EH (cell line): ENCODE data around the gene PPP1R8.
"Not testable (repeated sequence)": the region's sequence is repeated elsewhere in the genome, so short reads cannot be mapped to it uniquely, and the experiment has no call there.

ENCODE experiments used
- DNase-seq: peaks from one replicate; pipeline ENCODE4 v3.0.0-alpha.2; 2015; ENCODE audit warnings: low read depth

Gene PPP1R8

DNA sequence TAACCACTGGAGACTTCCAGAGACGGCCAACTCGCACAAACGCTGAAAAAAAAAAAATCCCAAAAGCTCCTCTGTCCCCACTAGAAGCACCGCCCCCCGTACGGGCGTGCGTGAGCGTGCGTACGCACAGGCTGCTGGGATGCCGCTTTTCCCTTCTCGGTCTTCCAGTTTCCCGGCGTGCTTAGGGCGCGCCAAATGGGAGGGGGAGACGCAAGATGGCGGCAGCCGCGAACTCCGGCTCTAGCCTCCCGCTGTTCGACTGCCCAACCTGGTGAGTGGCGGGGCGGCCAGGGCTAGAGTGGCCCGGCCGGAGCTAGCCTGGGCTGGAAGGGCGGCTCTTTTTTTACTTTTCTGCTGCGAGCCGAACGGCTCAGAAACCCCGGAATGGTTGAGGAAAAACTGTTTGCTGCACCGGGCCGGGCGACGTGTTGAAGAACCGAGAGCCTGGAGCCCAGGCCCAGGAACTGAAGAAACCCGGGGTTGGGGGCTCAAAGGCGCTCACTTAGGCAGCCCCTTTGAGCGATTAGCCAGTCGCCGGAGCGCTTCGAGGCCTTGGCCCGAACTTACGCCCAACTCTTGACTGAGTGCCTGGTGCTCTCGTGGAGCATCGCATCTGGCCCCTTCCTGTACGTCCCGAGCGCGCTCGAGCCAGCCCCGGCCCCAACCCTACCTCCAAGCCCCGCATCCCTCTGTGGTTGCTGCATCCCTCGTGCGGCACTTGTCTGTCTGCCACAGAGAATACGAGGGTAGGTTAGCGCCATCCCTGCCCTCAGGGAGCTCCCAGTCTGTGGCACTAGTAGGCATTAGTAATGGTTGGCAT, at the start of gene PPP1R8:
Gene PPP1R8 (plus strand): TSS at position 162 of the 820 bp plus-strand sequence. CDS start 54 bp downstream, at position 216.
- DNase-seq = peak; percentile 97

DNA sequence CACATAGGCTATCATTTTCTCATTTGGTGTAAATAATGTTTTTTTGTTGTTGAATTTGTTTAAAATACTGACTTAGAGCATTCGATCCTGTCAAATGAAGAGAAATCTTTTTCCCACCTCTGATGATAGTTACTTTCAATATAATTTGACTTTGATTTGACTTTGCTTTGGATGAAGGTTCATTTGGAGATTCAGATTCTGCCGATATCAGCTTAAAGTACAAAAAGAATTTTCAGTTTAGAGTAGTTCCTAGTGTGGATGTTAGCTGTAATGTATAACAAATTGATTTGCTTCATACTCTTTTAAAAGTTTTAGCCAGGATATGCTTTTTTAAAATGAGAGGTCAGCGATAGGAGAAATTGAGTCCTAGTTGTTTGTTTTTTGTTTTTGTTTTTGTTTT, 47.6 kb upstream of the PPP1R8 start:
- no peak for DNase-seq

DNA sequence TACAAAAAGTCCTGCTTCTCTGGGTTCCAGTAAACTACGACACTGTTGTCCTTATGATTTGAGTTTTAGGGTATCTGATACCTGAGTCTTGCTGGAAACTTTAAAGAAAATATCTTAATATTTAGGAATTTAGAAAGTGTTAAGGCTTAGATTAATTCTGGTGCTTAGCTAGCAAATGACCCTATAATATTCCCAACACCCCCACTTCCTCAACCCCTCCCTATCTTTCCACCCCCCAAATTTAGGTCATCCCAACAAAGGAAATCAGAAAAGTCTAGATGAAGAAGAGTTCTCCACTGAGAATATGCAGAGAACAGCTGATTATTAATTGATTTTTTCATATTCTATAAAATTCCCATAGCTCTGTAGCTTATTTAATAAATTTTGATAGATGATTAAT, 45.9 kb upstream of the PPP1R8 start:
- no peak for DNase-seq

DNA sequence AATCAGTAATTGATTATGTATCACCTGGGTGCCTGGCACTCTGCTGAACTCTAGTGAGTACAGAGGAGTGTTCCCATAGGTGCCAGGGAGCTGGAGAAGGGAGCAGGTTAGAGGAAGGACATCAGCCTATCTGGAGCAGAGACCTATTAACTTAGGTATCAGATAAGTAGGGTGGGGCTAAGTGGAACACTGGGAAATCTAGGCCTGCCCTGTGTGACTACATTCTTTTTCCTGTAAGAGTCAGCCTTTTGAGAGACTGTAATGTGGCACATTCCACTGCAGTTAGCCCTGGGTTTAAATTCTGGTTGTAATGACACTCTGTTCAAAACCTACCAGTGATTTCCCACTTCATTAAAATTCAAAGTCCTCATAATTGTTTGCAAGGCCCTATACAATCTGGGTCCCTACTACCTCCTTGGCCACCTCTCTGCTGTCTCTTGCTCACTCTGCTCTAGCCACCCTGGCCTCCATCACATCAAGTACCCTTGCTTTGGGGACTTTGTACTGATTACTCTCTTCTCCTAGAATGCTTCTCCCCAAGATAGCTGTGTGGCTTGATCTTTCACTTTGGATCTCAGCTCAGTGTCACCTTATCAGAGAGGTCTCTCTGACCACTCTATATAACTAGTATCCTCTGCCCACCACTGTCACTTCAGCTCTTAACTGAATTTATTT, 44.7 kb upstream of the PPP1R8 start:
- peak; percentile 65 for DNase-seq

DNA sequence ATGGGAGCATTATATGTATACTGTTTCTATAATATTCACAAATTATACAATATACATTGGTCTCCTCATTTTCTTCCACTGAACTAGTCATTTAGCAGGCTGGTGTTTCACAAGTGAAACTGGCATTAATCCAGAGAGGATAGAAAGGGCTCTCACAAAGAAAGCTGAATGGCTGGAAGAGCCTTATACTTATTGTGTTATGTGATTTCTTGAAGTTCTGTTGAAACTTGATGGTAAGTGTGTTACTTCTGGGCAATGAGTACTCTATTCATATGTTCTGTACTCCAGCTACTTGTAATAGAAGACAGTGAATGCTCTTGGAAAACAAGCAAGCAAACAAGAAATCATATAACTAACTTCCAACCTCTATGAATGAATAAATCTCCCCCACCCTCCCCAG, 42.7 kb upstream of the PPP1R8 start:
- peak; percentile 24 for DNase-seq

DNA sequence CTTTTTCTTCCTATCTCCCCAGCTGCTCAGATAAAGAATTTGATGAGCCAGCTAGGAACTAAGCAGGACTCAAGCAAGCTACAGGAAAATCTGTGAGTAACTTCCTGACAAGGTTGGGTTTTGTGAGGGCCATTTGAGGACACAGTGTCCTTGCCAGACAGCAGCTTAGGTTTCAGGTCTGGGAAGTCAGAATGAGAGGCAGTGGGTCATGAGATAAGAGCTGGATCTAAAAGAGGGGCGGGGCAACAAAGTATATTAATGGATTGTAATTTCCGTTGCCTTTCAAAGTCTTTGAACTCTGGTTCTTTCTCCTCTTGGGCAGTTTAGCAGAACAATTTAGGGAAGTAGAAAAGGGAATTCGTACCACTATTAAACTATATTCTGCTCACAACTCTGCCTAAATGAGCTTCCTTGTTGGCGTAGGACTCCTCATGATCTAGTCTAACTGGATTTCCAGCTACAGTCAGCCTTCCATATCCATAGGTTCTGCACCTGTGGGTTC, 41.0 kb upstream of the PPP1R8 start:
- peak; percentile 48 for DNase-seq

DNA sequence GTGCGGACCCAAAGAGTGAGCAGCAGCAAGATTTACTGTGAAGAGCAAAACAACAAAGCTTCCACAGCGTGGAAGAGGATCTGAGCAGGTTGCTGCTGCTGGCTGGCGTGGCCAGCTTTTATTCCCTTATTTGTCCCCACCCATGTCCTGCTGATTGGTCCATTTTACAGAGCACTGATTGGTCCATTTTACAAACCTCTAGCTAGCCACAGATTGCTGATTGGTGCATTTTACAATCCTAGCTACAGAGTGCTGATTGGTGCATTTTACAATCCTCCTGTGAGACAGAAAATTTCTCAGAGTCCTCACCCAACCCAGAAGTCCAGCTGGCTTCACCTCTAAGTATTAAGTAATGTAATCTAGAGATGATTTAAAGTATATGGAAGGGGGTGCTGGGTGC, 40.3 kb upstream of the PPP1R8 start:
- DNase-seq = not testable (repeated sequence)

DNA sequence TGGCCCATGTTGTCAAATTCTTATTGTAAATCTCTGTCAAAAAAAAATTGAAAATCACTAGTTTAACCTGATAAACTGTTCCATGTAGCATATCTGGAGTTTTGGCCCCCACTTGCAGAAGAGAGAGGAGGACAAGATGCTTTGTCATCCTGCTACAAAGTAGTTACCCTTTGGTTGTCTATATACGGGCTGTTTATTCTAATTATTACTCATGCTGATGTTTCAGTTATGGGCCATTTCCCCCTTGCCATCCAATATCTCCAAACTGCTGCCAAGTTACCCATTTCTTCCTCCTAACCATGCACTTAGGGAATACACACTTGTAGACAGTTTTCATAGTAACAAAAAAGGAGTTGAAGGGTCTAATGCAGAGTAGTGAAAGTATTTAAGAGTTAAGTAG, 35.0 kb upstream of the PPP1R8 start:
- peak; percentile 7 for DNase-seq

DNA sequence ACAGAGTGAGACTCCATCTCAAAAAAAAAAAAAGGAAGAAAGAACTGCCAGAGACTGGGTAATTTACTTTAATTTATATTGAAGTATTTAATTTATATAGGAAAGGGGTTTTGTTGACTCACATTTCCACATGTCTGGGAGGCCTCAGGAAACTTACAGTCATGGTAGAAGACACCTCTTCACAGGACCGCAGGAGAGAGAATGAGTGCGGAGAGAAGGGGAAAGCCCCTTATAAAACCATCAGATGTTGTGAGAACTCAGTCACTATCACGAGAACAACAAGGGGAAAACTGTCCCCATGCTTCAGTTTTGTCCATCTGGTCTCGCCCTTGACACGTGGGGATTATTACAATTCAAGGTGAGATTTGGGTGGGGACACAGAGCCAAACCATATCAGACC, 25.8 kb upstream of the PPP1R8 start:
- no peak for DNase-seq

DNA sequence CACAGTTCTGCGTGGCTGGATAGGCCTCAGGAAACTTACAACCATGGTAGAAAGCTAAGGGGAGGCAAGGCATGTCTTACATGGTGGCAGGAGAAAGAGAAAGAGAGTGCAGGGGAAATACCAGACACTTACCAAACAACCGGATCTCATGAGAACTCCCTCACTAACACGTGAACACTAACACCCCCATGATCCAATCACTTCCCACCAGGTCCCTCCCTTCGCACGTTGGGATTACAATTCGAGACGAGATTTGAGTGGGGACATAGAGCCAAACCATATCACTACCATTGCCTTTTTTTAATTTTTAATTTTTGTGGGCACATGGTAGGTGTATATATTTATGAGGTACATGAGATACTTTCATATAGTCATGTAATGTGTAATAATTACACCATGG, 23.8 kb upstream of the PPP1R8 start:
- DNase-seq = no peak

DNA sequence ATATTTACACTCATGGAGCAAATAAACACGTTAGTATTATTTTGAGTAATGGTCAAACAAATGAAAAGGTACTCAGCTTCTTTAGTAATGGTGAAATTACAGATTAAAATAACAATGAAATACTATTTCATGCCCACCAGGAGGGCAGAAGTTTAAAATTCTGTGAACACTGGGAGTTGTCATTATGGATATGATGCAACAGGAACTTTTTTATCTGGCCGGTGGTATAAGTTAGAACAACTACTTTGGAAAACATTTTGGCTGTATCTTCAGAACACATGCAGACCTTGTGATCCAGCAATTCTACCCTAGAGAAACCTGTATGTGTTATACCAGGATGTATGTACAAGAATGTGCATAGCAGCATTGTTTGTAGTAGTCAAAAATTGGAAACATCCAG, 23.2 kb upstream of the PPP1R8 start:
- no peak for DNase-seq

DNA sequence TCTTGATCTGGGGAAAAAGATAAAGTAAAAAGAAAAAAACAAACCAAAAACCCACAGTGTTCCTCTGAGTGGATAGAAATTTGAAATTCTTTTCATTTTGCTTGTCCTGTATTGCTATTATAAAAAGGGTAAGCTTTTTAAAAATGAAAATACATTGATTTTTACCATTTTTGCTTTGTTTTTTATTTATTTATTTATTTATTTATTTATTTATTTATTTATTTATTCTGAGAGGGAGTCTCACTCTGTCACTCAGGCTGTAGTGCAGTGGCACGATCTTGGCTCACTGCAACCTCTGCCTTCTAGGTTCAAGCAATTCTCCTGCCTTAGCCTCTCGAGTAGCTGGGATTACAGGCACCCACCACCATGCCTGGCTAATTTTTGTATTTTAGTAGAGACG, 22.5 kb upstream of the PPP1R8 start:
- not testable (repeated sequence) for DNase-seq

DNA sequence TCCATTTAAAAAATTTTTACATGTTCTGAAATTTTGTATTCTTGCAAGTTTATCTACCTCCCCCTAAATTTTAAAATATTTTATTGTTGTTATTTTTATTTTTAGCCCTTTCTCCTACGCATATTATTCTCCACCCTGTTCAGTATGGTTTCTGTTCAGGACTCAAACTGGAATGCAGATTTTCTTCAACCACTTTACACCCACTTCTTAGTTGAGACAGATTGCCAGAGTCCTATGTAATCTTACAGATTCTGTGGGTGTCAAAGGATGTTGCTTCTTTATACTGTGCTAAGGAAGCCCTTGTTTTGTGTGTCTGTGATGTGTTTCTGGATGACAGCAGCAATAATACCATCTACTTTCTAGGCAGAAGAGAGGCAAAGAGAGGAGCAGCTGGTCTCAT, 20.7 kb upstream of the PPP1R8 start:
- DNase-seq = no peak

DNA sequence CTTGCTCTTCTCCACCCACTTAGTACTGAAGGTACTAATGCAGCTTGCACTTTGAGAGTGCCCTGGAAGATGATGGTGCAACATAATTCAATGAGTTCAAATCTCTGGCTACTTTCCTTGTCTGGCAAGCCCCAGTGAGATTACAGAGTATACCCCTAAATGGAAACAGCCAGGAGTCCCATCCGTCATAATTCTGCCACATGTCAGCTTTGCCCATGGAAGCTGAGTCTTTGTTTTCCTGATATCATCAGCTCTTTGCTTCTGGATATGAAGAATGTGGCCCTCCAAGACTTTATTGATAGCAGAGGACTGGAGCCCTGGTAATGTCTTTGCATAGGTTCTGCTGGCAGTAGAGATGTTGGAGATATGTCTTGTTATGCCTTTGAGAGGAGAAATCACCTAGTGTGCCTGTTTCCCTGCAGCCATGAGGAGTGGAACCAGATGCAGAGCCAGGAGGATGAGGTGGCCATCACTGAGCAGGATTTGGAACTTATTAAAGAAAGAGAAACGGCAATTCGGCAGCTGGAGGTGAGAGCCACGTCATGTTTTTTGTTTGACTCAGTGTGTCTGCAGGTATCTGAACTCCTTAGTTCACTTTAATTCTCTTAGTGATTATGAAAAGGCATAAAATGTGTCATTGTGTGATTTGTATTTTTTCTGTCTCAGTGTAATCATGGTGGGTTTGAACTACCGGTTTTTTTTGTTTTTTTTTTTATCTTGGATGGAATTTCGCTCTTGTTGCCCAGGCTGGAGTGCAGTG, 18.7 kb upstream of the PPP1R8 start:
- no peak for DNase-seq

DNA sequence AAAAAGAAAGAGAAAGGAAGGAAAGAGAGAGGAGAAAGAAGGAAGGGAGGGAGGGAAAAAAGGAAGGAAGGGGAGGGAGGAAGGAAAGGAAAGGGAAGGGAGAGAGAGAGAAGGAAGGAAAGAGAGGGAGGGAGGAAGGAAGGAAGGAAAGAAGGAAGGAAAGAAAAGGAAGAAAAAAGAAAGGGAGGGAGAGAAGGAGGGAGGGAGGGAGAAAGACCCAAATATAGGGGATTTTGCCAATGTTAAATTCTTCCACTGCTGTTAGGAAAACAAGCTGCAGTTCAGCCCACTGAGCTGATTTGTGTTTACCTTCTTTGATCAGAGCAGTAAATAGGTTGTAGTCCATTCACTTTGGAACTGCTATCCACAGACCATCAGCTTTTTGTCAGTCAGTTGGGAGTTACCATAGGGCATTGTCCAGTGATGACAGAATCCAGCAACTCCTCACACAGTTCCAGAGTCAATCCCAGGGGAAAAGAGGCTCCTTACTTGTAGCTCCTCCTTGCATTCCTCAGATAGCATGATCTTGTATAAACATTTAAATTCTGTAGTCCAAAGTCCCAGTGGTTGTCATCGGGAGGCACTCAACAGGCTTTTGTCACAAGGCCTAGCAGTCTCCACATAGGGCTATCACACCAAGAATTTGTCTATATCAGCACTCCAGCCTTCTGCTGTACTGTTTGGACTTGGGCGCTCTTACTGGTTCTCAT, 13.5 kb upstream of the PPP1R8 start:
- DNase-seq = peak; percentile 90

DNA sequence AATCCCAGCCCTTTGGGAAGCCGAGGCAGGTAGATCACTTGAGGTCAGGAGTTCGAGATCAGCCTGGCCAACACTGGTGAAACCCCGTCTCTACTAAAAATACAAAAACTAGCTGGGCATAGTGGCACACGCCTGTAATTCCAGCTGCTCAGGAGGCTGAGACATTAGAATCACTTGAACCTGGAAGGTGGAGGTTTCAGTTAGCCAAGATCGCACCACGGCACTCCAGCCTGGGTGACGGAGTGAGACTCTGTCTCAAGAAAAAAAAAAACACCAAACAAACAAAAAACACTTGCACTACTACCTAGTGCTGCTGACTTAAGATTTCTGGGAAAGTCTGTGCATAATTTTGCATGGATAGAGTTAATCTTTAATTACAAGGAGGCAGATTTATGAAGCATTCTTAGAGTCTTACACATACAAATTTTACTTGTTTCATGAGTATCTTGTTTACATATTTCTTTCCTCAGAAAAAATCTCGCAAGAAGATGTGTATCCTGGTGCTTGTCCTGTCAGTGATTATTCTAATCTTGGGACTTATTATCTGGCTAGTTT, 8.7 kb upstream of the PPP1R8 start:
- DNase-seq = peak; percentile 24

DNA sequence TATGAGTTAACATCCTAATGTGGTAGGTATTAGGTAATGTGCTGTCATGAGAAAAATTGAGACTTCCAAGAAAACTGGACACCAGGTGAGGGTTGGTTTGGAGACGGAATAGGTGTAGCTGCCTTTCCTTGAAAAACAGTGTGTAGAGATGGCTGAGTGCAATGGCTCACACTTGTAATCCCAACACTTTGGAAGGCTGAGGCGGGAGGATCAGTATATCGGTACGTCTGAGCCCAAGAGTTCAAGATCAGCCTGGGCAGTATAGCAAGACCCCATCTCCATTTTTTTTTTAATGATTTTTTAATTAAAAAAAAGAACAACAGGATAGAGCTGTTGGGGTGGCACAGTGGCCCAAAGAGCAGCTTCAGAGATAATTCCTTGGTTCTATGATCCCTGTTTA, 6.8 kb upstream of the PPP1R8 start:
- no peak for DNase-seq

DNA sequence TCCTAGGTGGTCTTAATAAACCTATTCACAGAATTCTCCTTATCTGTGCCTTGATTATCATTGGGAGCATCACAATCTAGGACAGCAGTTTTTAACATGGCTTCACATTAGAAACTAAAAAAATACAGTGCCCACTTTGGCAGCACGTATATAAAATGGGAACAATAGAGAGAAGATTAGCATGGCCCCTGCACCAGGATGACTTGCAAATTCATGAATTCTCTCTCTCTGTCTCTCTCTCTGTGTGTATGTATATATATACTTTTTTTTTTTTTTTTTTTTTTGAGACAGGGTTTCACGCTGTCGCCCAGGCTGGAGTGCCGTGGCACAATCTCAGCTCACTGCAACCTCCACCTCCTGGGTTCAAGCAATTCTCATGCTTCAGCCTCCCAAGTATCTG, 6.2 kb upstream of the PPP1R8 start:
- no peak for DNase-seq

DNA sequence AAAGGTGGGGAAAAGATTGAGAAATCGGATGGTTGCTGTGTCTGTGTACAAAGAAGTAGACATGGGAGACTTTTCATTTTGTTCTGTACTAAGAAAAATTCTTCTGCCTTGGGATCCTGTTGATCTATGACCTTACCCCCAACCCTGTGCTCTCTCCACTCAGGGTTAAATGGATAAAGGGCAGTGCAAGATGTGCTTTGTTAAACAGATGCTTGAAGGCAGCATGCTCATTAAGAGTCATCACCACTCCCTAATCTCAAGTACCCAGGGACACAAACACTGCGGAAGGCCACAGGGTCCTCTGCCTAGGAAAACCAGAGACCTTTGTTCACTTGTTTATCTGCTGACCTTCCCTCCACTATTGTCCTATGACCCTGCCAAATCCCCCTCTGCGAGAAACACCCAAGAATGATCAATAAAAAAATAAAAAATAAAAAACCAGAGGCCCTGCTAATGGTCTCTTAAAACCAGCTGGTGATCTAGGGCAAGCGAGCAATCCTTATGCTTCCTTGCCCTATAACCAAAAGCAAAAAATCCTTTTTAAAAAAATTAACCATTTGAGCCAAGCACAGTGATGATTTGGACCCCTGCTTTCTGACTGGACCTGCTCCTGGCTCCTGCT, 1.1 kb upstream of the PPP1R8 start:
- DNase-seq = not testable (repeated sequence)

DNA sequence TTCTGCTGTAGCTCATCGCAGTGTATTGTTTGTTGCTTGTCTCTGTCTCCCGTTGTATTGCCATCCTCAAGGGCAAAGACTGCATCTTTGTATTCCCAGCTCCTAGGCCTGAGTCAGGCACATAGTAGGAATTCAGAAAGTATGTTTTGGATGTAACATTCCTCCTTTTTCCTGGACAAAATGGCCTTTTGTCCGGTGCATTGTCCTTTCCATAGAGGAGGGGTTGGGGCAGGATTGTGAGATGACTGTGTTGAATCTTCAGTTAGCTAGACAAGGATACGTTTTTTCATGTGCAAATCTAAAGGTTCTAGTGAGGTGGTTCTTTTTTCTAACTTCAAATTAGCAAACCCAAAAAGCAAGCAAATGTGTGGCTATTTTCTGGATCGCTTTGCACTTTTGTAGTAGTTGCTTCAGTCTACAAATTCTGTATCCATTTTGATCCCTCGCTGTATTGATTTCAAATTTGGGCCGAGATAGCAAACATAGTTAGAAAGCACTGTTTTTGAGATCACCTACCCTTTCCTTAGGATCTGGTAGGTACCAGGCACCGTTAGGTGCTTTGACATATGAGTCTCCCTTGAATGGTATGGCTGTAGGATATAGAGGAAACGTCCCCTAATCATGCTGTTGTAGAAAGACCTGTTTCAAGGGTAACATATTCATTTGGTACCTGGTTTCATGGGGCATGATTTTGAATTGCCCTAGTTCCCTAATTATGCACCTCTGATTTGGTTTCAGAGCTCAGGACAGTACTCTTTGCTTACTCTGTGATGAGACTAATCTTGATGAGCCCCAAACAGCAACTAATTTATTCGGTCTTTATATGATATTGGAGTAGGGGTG, 1.2 kb downstream of the PPP1R8 start:
- DNase-seq = peak; percentile 31
